ENCODE measurements around the gene FCHSD2.

- TF ChIP-seq, protein P1, sequence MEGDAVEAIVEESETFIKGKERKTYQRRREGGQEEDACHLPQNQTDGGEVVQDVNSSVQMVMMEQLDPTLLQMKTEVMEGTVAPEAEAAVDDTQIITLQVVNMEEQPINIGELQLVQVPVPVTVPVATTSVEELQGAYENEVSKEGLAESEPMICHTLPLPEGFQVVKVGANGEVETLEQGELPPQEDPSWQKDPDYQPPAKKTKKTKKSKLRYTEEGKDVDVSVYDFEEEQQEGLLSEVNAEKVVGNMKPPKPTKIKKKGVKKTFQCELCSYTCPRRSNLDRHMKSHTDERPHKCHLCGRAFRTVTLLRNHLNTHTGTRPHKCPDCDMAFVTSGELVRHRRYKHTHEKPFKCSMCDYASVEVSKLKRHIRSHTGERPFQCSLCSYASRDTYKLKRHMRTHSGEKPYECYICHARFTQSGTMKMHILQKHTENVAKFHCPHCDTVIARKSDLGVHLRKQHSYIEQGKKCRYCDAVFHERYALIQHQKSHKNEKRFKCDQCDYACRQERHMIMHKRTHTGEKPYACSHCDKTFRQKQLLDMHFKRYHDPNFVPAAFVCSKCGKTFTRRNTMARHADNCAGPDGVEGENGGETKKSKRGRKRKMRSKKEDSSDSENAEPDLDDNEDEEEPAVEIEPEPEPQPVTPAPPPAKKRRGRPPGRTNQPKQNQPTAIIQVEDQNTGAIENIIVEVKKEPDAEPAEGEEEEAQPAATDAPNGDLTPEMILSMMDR (IDR thresholded peaks at IDR 0.05; ENCODE audit: low read length) = no peak
- no peak for TF ChIP-seq EZH2 (IDR thresholded peaks at IDR 0.05; ENCODE audit: borderline replicate concordance, low read length)
Measured at GRCh38 chr11:72959998-72960731, 182.0 kb downstream of the FCHSD2 start.

Measured in OCI-LY1 (cell line).